Mononuclear cell (primary cell): ENCODE results near the gene CNNM1. TPM values are rescaled to one million over a fixed set of nuclear protein-coding genes. Genes with fewer than 3 reads are reported as not detected.

Experiments used
- H3K27me3 ChIP-seq: 2 replicates; pipeline ENCODE4 v1.6.0; 2011; ENCODE audit warnings: low read length, control low read depth; ENCODE audit not compliant: insufficient read depth
- H3K4me1 ChIP-seq: 2 replicates; pipeline ENCODE4 v1.5.1; 2011; ENCODE audit warnings: mild to moderate bottlenecking, low read length, control low read depth; ENCODE audit not compliant: insufficient read depth
- H3K4me3 ChIP-seq: 2 replicates; pipeline ENCODE4 v1.5.1; 2011; ENCODE audit warnings: mild to moderate bottlenecking, low read length, moderate library complexity
- H3K9me3 ChIP-seq: 2 replicates; pipeline ENCODE4 v1.5.1; 2011; ENCODE audit warnings: low read depth, mild to moderate bottlenecking, control low read depth, low read length
- total RNA-seq: library from RNA; depleted of rRNA; stranded (reverse); fragments of >200 nt; gene quantifications from one replicate; pipeline ENCODE4 v1.2.3, GENCODE V29; 2012

The CNNM1 gene
- total RNA-seq, 1 donor = 0.21 TPM

DNA sequence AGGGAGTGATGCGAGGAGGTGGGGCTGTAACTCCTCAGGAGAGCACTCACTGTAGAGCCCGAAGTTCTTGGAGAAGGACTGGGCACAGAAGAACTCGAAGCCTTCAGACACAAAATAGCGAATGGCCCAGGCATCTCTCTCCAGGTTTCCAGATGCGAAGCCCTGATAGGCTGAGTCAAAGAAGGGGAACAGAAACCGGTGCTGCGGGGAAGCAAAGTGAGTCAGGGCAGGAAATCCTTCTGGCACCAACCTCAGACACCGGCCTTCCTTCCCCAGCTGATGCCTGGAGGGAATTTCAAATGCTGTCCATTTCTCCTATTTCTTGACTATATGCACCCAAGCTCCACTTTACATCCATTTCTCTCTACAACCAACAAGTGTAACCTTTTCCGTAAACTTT lies 74.5 kb downstream of the CNNM1 start:
- H3K27me3 ChIP-seq = no peaks in the 10 kb centered on the region
- H3K4me3 ChIP-seq = no peak overlapping the region
- peaks cover 7% of the 10 kb centered on the region for H3K4me1 ChIP-seq
- no peaks in the 10 kb centered on the region for H3K9me3 ChIP-seq

DNA sequence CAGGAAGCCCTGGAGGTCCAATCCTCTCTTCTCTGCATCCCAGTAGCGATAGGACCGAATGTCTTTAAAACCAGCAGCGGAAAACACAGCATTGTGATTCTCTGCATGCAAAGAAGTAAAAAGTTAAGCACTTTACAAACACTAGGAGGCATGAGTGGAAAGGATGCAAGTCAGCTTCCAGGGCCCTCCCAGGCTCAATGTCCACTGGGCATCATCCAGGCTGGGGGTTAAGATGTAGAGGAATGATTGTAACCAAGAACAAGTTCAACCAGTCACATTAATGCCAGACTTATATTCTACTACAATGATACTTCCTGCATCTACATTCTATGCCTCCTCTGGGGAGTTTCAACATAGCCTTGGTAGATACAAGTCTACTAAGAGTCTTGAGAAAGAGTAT lies 77.0 kb downstream of the CNNM1 start:
- H3K4me3 ChIP-seq = no peak overlapping the region
- no peaks in the 10 kb centered on the region for H3K9me3 ChIP-seq
- peaks cover 7% of the 10 kb centered on the region for H3K4me1 ChIP-seq
- no peaks in the 10 kb centered on the region for H3K27me3 ChIP-seq

DNA sequence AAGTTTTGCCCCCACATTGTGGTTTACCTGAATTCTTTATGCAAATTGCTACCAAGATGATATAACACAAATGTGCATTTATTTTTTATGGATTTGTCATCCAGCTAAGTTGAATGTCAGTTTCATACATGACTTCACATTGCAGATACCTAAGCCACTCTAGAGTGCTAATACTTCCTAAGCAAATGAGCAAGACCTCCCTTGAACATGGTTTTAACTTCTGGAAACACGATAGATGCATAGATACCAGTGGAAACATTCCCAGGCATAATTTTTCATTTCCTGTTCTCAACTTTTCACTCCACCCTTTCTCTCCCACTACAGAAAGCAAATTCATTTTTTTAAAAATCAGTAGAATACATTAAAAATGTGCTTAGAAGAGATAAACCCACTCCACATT lies 81.0 kb downstream of the CNNM1 start:
- Histone ChIP-seq H3K4me1 (no peaks in the 10 kb centered on the region), H3K9me3 (no peaks in the 10 kb centered on the region), H3K4me3 (no peak overlapping the region), H3K27me3 (no peaks in the 10 kb centered on the region)

DNA sequence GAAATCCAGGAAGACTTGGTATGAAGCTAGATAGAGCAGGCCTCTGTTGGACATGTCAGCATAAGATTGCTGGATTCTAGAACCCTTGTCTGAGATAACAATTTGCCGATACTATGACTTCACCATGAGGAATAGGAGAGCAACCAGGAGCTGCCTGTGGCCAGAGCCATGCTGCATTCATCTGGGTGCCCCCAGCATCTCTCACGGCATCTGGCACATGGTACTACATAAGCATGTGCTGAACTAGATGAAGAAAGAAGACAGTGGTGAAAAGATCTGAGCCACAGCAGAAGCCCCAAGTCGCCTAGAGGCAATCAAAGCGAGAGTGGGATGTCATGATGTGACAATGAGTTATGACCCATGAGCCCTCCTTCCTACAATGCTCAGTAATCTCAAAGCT lies 81.7 kb downstream of the CNNM1 start:
- H3K4me1 ChIP-seq = no peaks in the 10 kb centered on the region
- no peaks in the 10 kb centered on the region for H3K9me3 ChIP-seq
- H3K4me3 ChIP-seq = no peak overlapping the region
- no peaks in the 10 kb centered on the region for H3K27me3 ChIP-seq

DNA sequence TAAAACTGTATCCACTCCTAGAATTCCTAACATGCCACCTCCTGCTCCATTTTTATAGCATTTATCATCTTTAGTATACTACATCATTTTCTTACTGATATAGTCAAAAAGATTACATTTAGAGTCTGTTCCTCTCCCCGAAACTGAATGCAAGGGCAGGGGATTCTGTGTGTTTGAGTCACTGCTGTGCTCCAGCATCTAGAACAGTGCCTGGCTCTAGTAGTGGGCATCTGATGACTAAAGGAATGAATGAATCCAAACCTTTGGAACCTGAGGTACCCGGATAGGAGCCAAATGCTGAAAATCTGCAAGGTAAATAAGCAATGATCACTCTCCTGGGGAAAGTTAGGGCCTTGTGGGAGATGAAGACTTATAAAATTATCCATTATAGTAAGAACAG lies 82.4 kb downstream of the CNNM1 start:
- H3K9me3 ChIP-seq = no peaks in the 10 kb centered on the region

DNA sequence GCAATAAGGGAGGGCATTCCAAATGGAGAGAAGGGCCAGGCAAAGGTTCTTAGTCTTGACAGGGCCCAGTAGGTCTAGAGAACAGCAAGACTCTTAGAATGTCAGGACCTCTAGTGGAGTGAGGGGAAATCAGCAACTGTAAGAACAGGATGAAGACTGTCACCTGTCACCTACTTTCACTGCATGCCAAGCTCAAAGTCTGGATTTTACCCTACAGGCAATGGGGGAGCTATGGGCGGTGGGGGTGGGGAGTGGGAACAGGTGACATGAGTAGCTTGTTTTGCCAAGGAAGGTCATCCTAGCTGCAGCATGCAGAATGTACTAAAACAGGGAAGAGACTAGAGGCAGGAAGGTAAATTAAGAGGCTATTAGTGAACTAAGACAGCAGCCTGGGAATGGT lies 82.9 kb downstream of the CNNM1 start:
- Histone ChIP-seq H3K9me3 (no peaks in the 10 kb centered on the region), H3K4me1 (no peaks in the 10 kb centered on the region), H3K4me3 (no peak overlapping the region), H3K27me3 (no peaks in the 10 kb centered on the region)

More for the DNA sequence above, 82.4 kb downstream of the CNNM1 start:
- Histone ChIP-seq H3K27me3 (no peaks in the 10 kb centered on the region), H3K4me1 (no peaks in the 10 kb centered on the region), H3K4me3 (no peak overlapping the region)

DNA sequence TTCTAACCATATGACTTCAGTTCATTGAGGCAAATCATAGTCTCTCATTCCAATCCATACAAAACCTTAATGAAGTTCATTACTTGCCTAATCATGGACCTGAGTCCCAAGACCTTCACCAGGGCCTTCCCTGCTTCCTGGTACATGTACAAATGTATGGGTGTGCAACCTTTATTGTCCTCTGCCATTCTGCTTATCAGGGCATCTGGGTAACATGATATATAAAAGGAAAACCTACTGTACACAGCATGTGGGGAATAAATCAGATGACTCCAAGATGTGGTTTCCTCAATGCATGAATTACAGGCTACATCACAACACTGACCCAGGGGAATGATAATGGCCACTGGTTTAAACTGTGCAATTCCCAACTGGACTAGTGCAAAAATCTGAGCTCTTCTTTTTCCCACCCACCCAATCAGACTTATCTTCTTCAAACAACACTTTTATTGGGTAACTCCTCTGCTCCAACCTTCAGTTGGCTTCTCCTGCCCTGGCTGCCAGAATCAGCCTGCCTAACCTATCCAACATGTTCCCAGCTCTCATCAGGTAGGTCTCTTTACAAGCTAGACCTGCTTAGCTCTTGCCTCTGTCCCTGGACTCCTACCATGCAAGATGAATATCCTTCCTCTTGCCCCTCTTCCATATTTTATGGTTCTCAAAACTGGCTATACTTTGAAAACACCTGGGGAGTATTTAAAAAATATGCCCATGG lies 89.9 kb downstream of the CNNM1 start:
- Histone ChIP-seq H3K4me1 (no peaks in the 10 kb centered on the region), H3K4me3 (no peak overlapping the region), H3K27me3 (no peaks in the 10 kb centered on the region), H3K9me3 (no peaks in the 10 kb centered on the region)

DNA sequence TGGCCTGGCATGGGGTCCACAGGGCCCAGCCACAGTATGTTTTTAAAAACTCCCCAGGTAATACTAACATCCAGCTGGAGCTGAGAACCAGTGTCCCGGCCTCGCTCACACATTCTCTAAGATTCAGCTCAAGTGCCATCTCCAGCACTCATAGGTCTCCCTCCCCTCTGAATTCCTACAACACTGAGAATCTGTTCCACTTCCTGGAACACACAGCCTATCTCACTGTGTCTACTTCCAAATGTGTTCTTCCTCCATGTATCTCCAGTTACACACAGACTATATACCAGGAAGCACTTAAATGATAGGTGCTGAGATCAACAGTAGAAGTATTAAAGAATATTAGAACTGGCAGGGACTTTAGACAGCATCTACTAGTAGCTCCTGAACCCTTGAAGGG lies 90.5 kb downstream of the CNNM1 start:
- H3K9me3 ChIP-seq = no peaks in the 10 kb centered on the region

DNA sequence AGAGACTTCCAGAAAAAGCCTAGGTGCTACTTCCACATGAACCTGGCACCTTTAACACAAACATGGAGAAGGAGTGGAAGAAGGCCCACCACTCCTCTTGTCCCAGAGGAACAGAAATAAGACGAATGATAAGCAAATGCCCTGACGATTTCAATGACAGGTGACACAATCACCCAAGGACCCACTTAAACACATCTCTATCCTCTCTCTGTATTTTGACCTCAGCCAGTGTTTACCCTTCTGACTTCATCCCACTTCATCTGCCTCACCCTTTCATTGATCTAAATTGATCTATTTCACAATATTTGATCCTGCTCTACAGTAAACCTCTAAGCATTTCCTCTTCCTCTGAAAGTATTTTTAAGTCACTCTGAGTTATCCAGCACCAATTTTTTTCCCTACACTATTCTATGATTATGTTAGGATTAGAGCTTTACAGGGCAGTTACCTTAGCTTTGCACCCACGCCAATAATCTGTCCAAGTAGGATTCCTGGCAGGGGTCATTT lies 92.1 kb downstream of the CNNM1 start:
- no peak overlapping the region for H3K4me3 ChIP-seq
- H3K9me3 ChIP-seq = no peaks in the 10 kb centered on the region
- no peaks in the 10 kb centered on the region for H3K4me1 ChIP-seq
- H3K27me3 ChIP-seq = no peaks in the 10 kb centered on the region

More for the DNA sequence above, 90.5 kb downstream of the CNNM1 start:
- H3K4me3 ChIP-seq = no peak overlapping the region
- H3K4me1 ChIP-seq = no peaks in the 10 kb centered on the region
- H3K27me3 ChIP-seq = no peaks in the 10 kb centered on the region

DNA sequence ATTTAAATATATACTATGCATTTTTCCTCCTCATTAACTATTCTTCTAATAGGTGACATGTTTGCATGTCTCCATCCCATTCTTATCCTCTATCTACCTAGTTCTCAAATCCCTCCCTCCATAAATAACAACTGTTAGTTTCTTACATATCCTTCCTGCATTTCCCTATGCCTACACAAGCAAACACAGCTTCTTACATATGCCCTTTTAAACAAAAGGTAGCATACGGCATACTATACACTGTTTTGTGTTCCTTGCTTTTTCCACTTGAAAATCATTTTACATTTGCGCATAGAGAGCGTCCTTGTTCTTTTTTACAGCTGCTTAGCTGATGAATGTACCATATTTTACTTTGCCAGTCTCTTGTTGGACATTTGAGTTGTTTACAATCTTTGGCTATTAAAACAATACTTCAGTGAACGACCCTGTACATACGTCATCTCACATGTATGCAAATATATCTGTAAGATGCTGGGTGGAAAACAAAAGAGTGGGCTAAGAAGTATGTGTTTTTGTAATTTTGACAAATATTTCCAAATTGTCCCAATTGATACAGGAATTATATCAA lies 93.5 kb downstream of the CNNM1 start:
- Histone ChIP-seq H3K9me3 (no peaks in the 10 kb centered on the region), H3K4me1 (no peaks in the 10 kb centered on the region), H3K4me3 (no peak overlapping the region), H3K27me3 (no peaks in the 10 kb centered on the region)

DNA sequence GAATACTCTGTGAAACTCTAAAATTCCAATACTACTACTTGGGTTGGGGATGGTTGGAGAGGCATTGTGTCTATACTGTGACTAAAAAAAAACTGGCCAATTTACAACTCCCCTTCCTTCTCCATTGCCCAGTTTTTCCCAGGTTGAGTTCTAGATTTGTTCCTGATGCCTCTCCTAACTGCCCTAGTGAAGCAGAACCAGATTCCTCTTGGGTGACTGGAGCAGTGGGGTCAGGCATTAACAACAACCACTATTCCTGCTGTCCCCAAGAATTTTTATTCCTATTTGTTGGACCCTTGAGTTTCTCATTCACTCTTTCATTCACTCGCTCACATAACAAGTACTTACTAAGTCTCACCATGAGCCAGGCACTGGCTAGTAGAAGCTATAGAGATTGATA lies 95.5 kb downstream of the CNNM1 start:
- H3K9me3 ChIP-seq = no peaks in the 10 kb centered on the region
- peaks cover under 1% of the 10 kb centered on the region for H3K4me1 ChIP-seq
- H3K27me3 ChIP-seq = no peaks in the 10 kb centered on the region
- H3K4me3 ChIP-seq = no peak overlapping the region

DNA sequence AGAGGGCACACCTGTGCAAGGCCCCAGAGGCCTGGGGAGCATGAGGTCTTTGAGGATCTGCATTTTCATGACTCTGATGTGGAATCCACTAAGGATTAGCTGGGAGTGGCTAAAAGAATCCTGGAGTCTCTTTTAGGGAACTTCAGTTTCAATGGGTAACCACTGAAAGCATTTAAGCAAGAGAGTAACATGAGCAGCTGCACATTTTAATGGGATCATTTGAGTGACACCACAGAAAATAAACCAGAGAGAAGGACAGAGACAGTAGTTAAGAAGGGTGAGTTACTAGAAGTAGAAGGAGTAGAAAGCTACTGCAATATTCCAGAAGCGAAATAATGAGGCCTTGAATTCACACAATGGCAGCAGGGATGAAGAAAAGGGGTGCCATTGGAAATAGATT lies 96.0 kb downstream of the CNNM1 start:
- no peak overlapping the region for H3K4me3 ChIP-seq
- H3K9me3 ChIP-seq = no peaks in the 10 kb centered on the region
- H3K27me3 ChIP-seq = no peaks in the 10 kb centered on the region
- peaks cover 6% of the 10 kb centered on the region for H3K4me1 ChIP-seq

DNA sequence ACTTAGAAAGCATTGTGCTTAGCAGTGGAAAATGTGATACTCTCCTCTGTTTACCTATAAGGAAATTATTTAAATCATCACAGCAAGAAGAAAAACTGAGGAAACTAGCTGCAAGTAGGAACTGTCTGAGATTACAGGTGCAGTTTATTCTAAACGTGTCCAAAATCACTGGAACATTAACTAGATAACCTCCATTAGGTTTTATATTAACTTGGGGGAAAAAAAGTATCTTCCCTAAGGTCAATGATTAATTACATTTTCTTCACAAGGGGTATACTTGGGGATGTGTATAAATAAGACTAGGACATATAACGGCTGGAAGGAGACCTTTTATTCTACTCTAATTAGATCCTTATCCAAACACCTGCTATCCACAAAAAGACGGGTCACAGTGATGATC lies 97.5 kb downstream of the CNNM1 start:
- H3K9me3 ChIP-seq = no peaks in the 10 kb centered on the region
- no peaks in the 10 kb centered on the region for H3K27me3 ChIP-seq
- peaks cover 12% of the 10 kb centered on the region for H3K4me1 ChIP-seq
- no peak overlapping the region for H3K4me3 ChIP-seq

DNA sequence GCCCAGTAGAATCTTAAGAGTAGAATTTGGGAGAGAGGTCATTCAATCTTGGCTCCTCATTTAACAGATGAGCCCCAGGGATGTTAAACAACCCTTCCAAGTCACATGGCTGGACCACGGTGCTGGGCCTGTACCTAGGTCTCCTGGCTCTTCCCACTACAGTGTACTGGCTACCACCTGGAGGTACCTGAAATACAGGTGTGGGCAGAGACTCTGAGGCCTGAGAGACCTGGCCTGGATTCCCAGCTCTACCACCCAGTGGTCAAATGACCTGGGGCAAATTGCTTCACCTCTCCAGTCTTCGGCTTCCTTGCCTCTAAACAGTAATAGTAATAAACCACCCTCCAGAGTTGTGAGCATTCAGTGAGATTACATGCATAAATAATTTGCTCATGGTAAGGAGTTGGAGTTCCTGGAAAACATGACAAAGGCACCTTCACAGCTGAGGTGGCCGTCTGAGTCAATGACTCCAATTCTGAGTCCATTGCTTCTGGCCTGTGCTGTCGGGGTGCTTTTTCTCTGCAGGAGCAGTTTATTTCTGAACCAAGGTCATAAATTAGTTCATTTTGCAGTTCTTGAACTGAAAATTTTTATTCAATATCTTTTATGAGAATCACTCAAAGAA lies 98.5 kb downstream of the CNNM1 start:
- Histone ChIP-seq H3K9me3 (no peaks in the 10 kb centered on the region), H3K4me3 (no peak overlapping the region), H3K27me3 (no peaks in the 10 kb centered on the region), H3K4me1 (peaks cover 12% of the 10 kb centered on the region)

DNA sequence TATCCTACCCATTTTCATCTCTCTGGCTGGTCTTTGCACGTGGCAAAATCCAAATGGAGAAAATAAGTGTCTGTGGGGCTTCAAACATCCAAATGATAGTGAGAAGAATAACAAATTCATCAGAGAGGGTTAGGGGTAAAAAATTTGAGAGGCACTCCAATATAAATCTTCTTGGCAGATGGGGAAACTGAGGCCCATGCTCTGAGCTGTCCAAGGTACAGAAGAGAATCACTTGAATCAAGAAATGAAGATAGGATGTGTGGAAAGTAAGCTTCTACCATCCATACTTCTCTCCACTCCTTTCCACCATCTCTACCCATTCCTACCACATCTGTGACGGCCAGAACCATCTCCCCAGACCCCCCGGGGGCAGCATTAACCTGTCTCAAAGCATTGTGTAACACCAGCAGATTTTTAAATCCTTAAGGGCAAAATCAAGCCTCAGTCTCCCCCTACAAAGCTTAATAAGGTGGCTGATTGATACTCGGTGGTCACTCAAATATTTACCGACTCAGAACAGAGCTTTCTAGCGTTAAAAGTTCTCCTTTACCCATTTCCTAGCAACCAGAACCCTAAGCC lies 100.5 kb downstream of the CNNM1 start:
- Histone ChIP-seq H3K9me3 (no peaks in the 10 kb centered on the region), H3K4me1 (peaks cover 12% of the 10 kb centered on the region), H3K27me3 (no peaks in the 10 kb centered on the region), H3K4me3 (no peak overlapping the region)
